Hematopoietic multipotent progenitor cell treated with erythropoietin and hydrocortisone succinate and interleukin-3 and kit ligand, for 17 days (in vitro differentiated cells): ENCODE data around the gene MAST4.

ENCODE experiments used
- DNase-seq: peaks from one replicate; pipeline ENCODE4 v3.0.0-alpha.2; 2015; ENCODE audit warnings: low spot score

The MAST4 gene

GRCh38 chr5:66909364-66909763, 313.2 kb downstream of the MAST4 start:
- no peak for DNase-seq

- DNase-seq = no peak
Observed at GRCh38 chr5:66912787-66913186, 316.6 kb downstream of the MAST4 start.

- no peak for DNase-seq
Observed at GRCh38 chr5:66915531-66915930, 319.3 kb downstream of the MAST4 start.

GRCh38 chr5:66922881-66923280, 326.7 kb downstream of the MAST4 start:
- DNase-seq = no peak

- no peak for DNase-seq
Observed at GRCh38 chr5:66923457-66923856, 327.3 kb downstream of the MAST4 start.

- DNase-seq = no peak
Observed at GRCh38 chr5:66923922-66924321, 327.7 kb downstream of the MAST4 start.

- DNase-seq = no peak
Observed at GRCh38 chr5:66927140-66927539, 330.9 kb downstream of the MAST4 start.

GRCh38 chr5:66929281-66929680, 333.1 kb downstream of the MAST4 start:
- no peak for DNase-seq

GRCh38 chr5:66929995-66930394, 333.8 kb downstream of the MAST4 start:
- no peak for DNase-seq

GRCh38 chr5:66931651-66932050, 335.5 kb downstream of the MAST4 start:
- no peak for DNase-seq

GRCh38 chr5:66932457-66932856, 336.3 kb downstream of the MAST4 start:
- DNase-seq = no peak

GRCh38 chr5:66933066-66933465, 336.9 kb downstream of the MAST4 start:
- DNase-seq = no peak

GRCh38 chr5:66939094-66939493, 342.9 kb downstream of the MAST4 start:
- no peak for DNase-seq

- DNase-seq = no peak
Observed at GRCh38 chr5:66945389-66946349, 349.5 kb downstream of the MAST4 start.

GRCh38 chr5:66947458-66947857, 351.3 kb downstream of the MAST4 start:
- DNase-seq = no peak

GRCh38 chr5:66949066-66949465, 352.9 kb downstream of the MAST4 start:
- no peak for DNase-seq

- no peak for DNase-seq
Observed at GRCh38 chr5:66952153-66952552, 356.0 kb downstream of the MAST4 start.

- no peak for DNase-seq
Observed at GRCh38 chr5:66956439-66956838, 360.2 kb downstream of the MAST4 start.

GRCh38 chr5:66958201-66958979, 362.2 kb downstream of the MAST4 start:
- DNase-seq = no peak

- no peak for DNase-seq
Observed at GRCh38 chr5:66958980-66959641, 362.9 kb downstream of the MAST4 start.

- DNase-seq = no peak
Observed at GRCh38 chr5:66959653-66960052, 363.5 kb downstream of the MAST4 start.

- no peak for DNase-seq
Observed at GRCh38 chr5:66960369-66961137, 364.4 kb downstream of the MAST4 start.
